IMR-90 (cell line): ENCODE data around the gene NDUFAF4. TPM values are rescaled to one million over a fixed set of nuclear protein-coding genes. Genes with fewer than 3 reads are reported as not detected.

Experiments used
- ATAC-seq: fragments of 200-7000 bp; cut with Tn5 transposase; 2 replicates; pipeline ENCODE4 v1.9.1; 2020; ENCODE audit warnings: low read depth, mild to moderate bottlenecking, moderate library complexity
- BruUV-seq: library from RNA; stranded (reverse); fragments of 400-500 nt; replicated peaks from 2 replicates; lab custom pipeline; 2021; lab: Mats Ljungman, UMichigan
- CTCF ChIA-PET: fragments of 300-600 bp; formaldehyde crosslinking; extraction: SDS; loops from one replicate; lab custom pipeline; 2021; ENCODE audit warnings: antibody characterized with exemption; lab: Yijun Ruan, JAX
- POLR2A ChIA-PET: fragments of 300-600 bp; sonication (Branson Sonifier 250); formaldehyde crosslinking; loops from one replicate; lab custom pipeline; 2022; ENCODE audit warnings: antibody characterized with exemption; ENCODE audit not compliant: unreplicated experiment; lab: Charles Lee
- DNase-seq: peaks from one replicate; pipeline ENCODE4 v3.0.0; 2013
- H2AFZ ChIP-seq: replicated peaks from 2 replicates; pipeline ENCODE3; 2013; ENCODE audit warnings: low read length, mild to moderate bottlenecking; ENCODE audit not compliant: poor library complexity
- H2AK5ac ChIP-seq: 2 replicates; pipeline ENCODE4 v1.6.1; 2013; ENCODE audit warnings: low read depth, low read length, inconsistent platforms
- H2AK9ac ChIP-seq: replicated peaks from 2 replicates; pipeline ENCODE3; 2013; ENCODE audit warnings: mild to moderate bottlenecking, low read depth, low read length, moderate library complexity; ENCODE audit not compliant: poor library complexity
- H2BK120ac ChIP-seq: 2 replicates; pipeline ENCODE4 v1.6.1; 2013; ENCODE audit warnings: low read depth, low read length, inconsistent platforms
- H2BK15ac ChIP-seq: 3 replicates; pipeline ENCODE4 v1.6.1; 2013; ENCODE audit warnings: low read depth, low read length, inconsistent platforms
- H2BK20ac ChIP-seq: 2 replicates; pipeline ENCODE4 v1.6.1; 2013; ENCODE audit warnings: low read depth, mild to moderate bottlenecking, inconsistent platforms, low read length, moderate library complexity
- H2BK5ac ChIP-seq: 2 replicates; pipeline ENCODE4 v1.6.1; 2013; ENCODE audit warnings: mild to moderate bottlenecking, low read depth, low read length, inconsistent platforms; ENCODE audit not compliant: poor library complexity, severe bottlenecking
- H3K14ac ChIP-seq: replicated peaks from 2 replicates; pipeline ENCODE4 v1.6.1; 2013; ENCODE audit warnings: low read depth, low read length, inconsistent platforms
- H3K18ac ChIP-seq: 2 replicates; pipeline ENCODE4 v1.6.1; 2013; ENCODE audit warnings: low read depth, low read length, control low read depth
- H3K23ac ChIP-seq: 2 replicates; pipeline ENCODE4 v1.6.1; 2013; ENCODE audit warnings: low read depth, low read length, inconsistent platforms
- H3K27ac ChIP-seq: 2 replicates; pipeline ENCODE4 v1.5.1; 2013; ENCODE audit warnings: mild to moderate bottlenecking, control low read depth, low read length; ENCODE audit not compliant: insufficient read depth
- H3K27me3 ChIP-seq: 2 replicates; pipeline ENCODE4 v1.6.1; 2013; ENCODE audit warnings: low read length; ENCODE audit not compliant: control insufficient read depth, insufficient read depth
- H3K36me3 ChIP-seq: 2 replicates; pipeline ENCODE4 v1.6.1; 2013; ENCODE audit warnings: low read length, mixed read lengths; ENCODE audit not compliant: control insufficient read depth, insufficient read depth
- H3K4ac ChIP-seq: 2 replicates; pipeline ENCODE4 v1.6.1; 2013; ENCODE audit warnings: low read depth, low read length, inconsistent platforms
- H3K4me1 ChIP-seq: 2 replicates; pipeline ENCODE4 v1.6.1; 2013; ENCODE audit warnings: low read length, mixed read lengths; ENCODE audit not compliant: control insufficient read depth, insufficient read depth
- H3K4me2 ChIP-seq: 2 replicates; pipeline ENCODE4 v1.6.1; 2013; ENCODE audit warnings: low read depth, mild to moderate bottlenecking, control low read depth, low read length, moderate library complexity
- H3K4me3 ChIP-seq: 2 replicates; pipeline ENCODE4 v1.5.1; 2013; ENCODE audit warnings: low read depth, mild to moderate bottlenecking, control low read depth, low read length, moderate library complexity; ENCODE audit not compliant: insufficient read depth
- H3K56ac ChIP-seq: 2 replicates; pipeline ENCODE4 v1.6.1; 2013; ENCODE audit warnings: low read length, inconsistent platforms; ENCODE audit not compliant: insufficient read depth; ENCODE audit errors: extremely low read depth
- H3K79me1 ChIP-seq, 2 experiments: 2 replicates each; pipeline ENCODE4 v1.6.1; 2013; ENCODE audit warnings: low read length in 2 of 2, inconsistent platforms in 1 of 2, low read depth in 1 of 2
- H3K9ac ChIP-seq: 2 replicates; pipeline ENCODE4 v1.6.1; 2013; ENCODE audit warnings: low read depth, low read length, control low read depth
- H3K9me1 ChIP-seq: 2 replicates; pipeline ENCODE4 v1.6.1; 2013; ENCODE audit warnings: low read length, inconsistent platforms; ENCODE audit not compliant: insufficient read depth
- H3K9me3 ChIP-seq: 2 replicates; pipeline ENCODE4 v1.6.1; 2013; ENCODE audit warnings: low read length; ENCODE audit not compliant: control insufficient read depth, insufficient read depth
- H4K20me1 ChIP-seq: 2 replicates; pipeline ENCODE4 v1.6.1; 2013; ENCODE audit warnings: low read length, inconsistent platforms; ENCODE audit not compliant: insufficient read depth
- H4K5ac ChIP-seq: 2 replicates; pipeline ENCODE4 v1.6.1; 2013; ENCODE audit warnings: mild to moderate bottlenecking, low read depth, low read length, control low read depth
- H4K8ac ChIP-seq, 2 experiments: 2 replicates each; pipeline ENCODE4 v1.6.1; 2013; ENCODE audit warnings: low read depth in 2 of 2, low read length in 2 of 2, control low read depth in 1 of 2, inconsistent platforms in 1 of 2
- H4K91ac ChIP-seq: 2 replicates; pipeline ENCODE4 v1.6.1; 2013; ENCODE audit warnings: low read depth, low read length, inconsistent platforms; ENCODE audit not compliant: insufficient read depth
- CTCF ChIP-seq: conservative IDR thresholded peaks from 2 replicates; pipeline ENCODE4 v1.5.1; 2012; ENCODE audit warnings: mild to moderate bottlenecking, low read depth, low read length, improper control_type of control experiment
- FOS ChIP-seq: fragments of 150-350 bp; IDR thresholded peaks from 2 replicates; pipeline ENCODE4 v1.6.1; 2016; ENCODE audit warnings: low read depth, low read length
- MXI1 ChIP-seq: IDR thresholded peaks from 2 replicates; pipeline ENCODE4 v1.6.1; 2012; ENCODE audit warnings: low read depth, mild to moderate bottlenecking, low read length, moderate library complexity, borderline replicate concordance
- NFE2L2 ChIP-seq: fragments of 150-350 bp; IDR thresholded peaks from 2 replicates; pipeline ENCODE4 v1.6.1; 2016; ENCODE audit warnings: low read depth, mild to moderate bottlenecking, low read length
- USF2 ChIP-seq: fragments of 150-350 bp; IDR thresholded peaks from 2 replicates; pipeline ENCODE4 v1.6.1; 2017; ENCODE audit warnings: mild to moderate bottlenecking, antibody characterized with exemption, low read length, low read depth
- WGBS, 2 experiments: methylation state at CpG; one replicate each; pipeline versions ENCODE4 v1.1.5 to v1.1.7; 2013; ENCODE audit warnings: missing lambda C conversion rate in 2 of 2; ENCODE audit not compliant: insufficient read length in 1 of 2; ENCODE audit errors: extremely low coverage in 2 of 2; 5-methylcytosine and 5-hydroxymethylcytosine counted together
- dilution Hi-C: fragments of 300-500 bp; cut with HindIII; formaldehyde crosslinking; loops from one replicate; pipeline ENCODE4 v1.14.3; 2018; ENCODE audit warnings: low sequenced_read_pairs; ENCODE audit not compliant: unreplicated experiment
- in situ Hi-C: fragments of 300-500 bp; cut with MboI; formaldehyde crosslinking; loops from 3 replicates; pipeline ENCODE4 v1.14.3; 2019; ENCODE audit warnings: low sequenced_read_pairs, inconsistent platforms, mixed read lengths
- intact Hi-C: fragments of 100-400 bp; cut with micrococcal nuclease; formaldehyde crosslinking; loops from 2 replicates; pipeline ENCODE4 v1.10.0; 2022
- polyA plus RNA-seq, 3 experiments: library from polyadenylated mRNA; depleted of rRNA; stranded (reverse); fragments of >200 nt; gene quantifications; 2 replicates each; pipeline ENCODE4 v1.2.3, GENCODE V29; 2012; ENCODE audit warnings: low replicate concordance in 1 of 3
- total RNA-seq: library from RNA; depleted of rRNA; stranded (reverse); fragments of >200 nt; gene quantifications from 2 replicates; pipeline ENCODE4 v1.2.3, GENCODE V29; 2012

The NDUFAF4 gene
- total and polyA plus RNA-seq, 2 of the 4 experiments (the other 2 are of a cell fraction) = 6.3 to 13.4 TPM

GRCh38 chr6:96923871-96924493, 26.3 kb upstream of the NDUFAF4 start:
- Histone ChIP-seq H2BK20ac (no peak overlapping the region), H2BK5ac (no peak overlapping the region), H4K91ac (no peak overlapping the region), H3K9ac (no peak overlapping the region), H3K4me1 (no peaks in the 10 kb centered on the region), H2AK5ac (no peak overlapping the region), H3K36me3 (no peaks in the 10 kb centered on the region), H3K27me3 (peaks cover 33% of the 10 kb centered on the region), H4K5ac (no peak overlapping the region), H3K4me2 (peak overlapping the region; percentile 76), H2BK120ac (no peak overlapping the region), H2AK9ac (peak overlapping the region; percentile 81), H3K27ac (no peak overlapping the region), H3K9me1 (no peaks in the 10 kb centered on the region), H3K18ac (no peak overlapping the region), H3K23ac (no peak overlapping the region), H3K14ac (no peak overlapping the region), H3K4ac (no peak overlapping the region), H3K9me3 (no peaks in the 10 kb centered on the region), H3K56ac (no peak overlapping the region), H3K79me1 (no peaks in the 10 kb centered on the region), H2AFZ (peak overlapping the region; percentile 88), H4K8ac (peak overlapping the region in 1 of 2 experiments; percentile 25; a peak in 1 of 4 replicates), H2BK15ac (no peak overlapping the region), H4K20me1 (no peaks in the 10 kb centered on the region), H3K4me3 (peak overlapping the region; percentile 43)
- TF ChIP-seq FOS = no peak
- TF ChIP-seq NFE2L2 = no peak
- no peak for TF ChIP-seq CTCF
- no peak for TF ChIP-seq MXI1
- no peak for TF ChIP-seq USF2
- ATAC-seq (peak; percentile 52), DNase-seq (no peak)
- in situ Hi-C loops = no loop called here
- ChIA-PET CTCF (no interaction called here), POLR2A (no interaction called here)
- intact Hi-C loops = no loop called here
- WGBS, 2 experiments = 5% methylated on average over 3 of the region's 34 CpGs; no CpG with 5 or more reads in 1 of the 2 experiments
- dilution Hi-C loops = no loop called here
- BruUV-seq = no TSS peak
